GM11168 (cell line): Measurements from ENCODE around the gene OSM.

Experiments
- in situ Hi-C: fragments of 300-500 bp; cut with MboI; formaldehyde crosslinking; loops from one replicate; pipeline ENCODE4 v1.12.0; 2022; ENCODE audit warnings: low sequenced_read_pairs; ENCODE audit not compliant: unreplicated experiment

The OSM gene

DNA sequence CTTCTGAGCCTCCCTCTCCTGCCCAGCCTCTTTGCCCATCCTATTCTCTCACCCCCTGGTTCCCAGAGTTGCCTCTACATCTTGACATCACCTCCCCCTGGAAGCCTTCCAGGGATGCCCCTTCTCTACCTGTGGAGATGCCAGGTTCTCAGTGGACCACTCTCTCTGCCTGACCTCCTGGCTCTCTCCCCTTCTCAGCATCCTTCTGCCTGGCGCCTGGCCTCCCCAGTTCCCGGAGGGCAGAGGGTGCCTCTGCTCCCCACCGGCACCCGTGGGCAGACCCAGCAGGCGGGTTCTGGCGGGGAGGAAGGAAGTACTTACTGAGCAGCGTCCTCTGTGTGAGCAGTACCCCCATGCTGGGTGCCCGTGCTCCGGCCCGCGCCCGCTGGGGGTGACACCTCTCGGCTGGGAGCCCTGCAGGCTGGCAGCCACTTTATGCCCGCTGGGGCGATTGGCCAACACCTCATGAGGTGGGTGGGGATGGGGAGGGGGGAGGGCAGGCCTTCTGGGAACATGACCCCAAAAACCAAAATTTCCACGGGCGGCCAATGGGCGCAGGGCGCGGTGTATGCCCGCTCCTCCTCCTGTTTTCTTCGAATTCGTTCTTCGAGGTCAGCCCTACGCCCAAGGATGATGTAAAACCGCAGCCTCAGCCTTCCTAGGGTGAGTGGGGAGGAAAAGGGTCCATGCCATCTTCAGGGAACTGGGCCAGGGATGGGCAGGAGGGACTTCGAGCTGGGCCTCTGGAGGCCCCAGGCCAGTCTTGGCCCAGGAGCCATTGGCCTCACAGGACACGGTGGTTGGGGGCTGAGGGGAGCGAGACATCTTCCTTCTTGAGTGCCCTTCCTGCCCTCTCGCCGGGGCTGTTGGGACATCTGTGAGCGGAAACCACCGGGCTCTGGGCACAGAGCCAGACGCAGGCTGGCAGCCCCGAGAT lies at the start of gene OSM:
Gene OSM, minus strand, starts transcription at position 407 of the 937 bp plus-strand sequence. Its CDS starts 52 bp downstream, at position 355.
- in situ Hi-C loops: loop anchor here (10.0 kb wide), 1 partner anchor 162 kb away; no protein-coding TSS in a partner anchor

DNA sequence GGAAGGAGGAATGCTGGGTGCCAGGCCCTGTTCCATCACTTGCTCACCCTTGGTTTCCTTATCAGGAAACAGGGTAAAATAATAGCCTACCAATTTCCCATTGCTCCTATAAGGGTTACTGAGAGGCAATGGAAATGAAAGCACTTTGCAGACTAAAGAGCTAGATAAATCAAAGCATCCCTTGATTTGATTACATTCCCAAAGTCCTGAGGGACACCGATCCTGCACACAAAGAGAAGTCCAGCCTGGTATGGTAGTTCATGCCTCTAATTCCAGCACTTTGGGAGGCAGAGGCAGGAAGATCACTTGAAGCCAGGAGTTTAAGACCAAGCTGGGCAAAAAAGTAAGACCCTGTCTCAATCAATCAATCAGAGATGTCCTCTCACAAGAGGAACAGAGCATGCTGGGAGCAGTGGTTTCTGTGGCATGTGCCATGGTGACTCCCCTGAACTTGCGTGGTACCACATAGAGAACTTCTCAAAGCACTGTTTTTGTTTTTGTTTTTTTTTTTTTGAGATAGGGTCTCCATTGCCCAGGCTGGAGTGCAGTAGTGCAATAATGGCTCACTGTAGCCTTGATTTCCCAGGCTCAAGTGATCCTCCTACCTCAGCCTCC lies 49.4 kb upstream of the OSM start:
- in situ Hi-C loops: no loop called here

- in situ Hi-C loops: no loop called here
Observed at GRCh38 chr22:30314915-30315314, 48.3 kb upstream of the OSM start.

GRCh38 chr22:30313527-30314363 lies 47.1 kb upstream of the OSM start:
- in situ Hi-C loops: no loop called here

DNA sequence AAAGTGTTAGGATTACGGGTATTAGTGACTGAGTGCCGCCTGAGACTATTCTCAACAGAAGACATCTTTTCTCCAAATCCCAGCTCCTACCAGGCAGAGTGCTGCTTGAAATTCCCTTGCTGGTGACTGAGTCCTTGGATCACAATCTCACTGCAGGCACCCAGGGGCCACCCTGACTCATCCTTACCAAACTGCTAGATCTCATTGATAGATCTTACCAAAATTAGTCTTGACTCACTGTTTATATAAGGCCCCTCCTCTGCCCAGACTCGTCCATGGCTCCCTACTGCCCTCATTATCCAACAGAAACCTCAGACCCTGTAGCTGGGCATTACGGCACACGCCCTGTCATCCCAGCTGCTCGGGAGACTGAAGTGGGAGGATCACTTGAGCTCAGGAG lies 45.4 kb upstream of the OSM start:
- in situ Hi-C loops: no loop called here

DNA sequence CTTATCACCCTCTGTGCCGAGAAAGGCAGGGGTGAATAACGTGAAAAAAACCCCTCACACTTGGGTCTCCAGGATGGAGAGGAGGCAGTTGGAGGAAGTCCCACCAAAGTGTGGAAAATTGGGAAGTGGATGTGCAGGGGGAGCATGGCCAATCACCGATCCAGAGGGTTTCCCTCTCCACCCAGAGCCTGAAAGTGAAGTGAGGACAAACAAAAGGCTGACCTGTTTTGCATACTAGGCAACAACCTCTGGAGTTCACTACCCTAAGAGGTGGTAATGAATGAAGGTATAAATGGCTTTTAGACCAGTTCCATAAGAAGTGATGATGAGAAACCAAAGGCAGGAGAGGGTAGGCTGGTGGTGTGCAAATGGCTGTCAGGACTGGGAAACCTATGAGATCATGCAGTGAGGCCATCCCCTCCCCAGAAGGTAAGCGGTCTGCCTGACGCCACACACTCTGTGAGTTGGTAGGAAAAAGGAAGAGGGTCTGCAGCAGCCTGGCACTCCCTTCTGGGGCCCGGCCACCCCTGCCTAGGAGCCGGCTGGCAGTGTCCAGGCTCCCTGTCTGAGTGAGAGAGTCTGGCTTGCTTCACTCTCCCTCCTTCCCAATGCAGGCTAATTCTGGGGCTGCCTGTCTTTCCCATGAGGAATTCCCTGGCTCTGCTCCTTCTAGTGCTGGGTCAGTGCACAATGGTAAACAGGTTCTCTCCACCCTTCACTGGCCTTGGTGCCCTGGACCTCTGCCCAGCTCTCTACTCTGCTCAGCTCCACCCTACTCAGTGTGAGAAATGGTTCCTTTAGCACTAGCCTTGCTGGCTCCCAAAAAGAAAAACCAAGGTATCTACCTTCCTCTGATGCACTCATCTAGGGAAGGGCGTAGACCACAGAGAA lies 44.5 kb upstream of the OSM start:
- in situ Hi-C loops: no loop called here

- in situ Hi-C loops: no loop called here
Observed at GRCh38 chr22:30309951-30310741, 43.5 kb upstream of the OSM start.

- in situ Hi-C loops: no loop called here
Observed at GRCh38 chr22:30308518-30309230, 42.0 kb upstream of the OSM start.

DNA sequence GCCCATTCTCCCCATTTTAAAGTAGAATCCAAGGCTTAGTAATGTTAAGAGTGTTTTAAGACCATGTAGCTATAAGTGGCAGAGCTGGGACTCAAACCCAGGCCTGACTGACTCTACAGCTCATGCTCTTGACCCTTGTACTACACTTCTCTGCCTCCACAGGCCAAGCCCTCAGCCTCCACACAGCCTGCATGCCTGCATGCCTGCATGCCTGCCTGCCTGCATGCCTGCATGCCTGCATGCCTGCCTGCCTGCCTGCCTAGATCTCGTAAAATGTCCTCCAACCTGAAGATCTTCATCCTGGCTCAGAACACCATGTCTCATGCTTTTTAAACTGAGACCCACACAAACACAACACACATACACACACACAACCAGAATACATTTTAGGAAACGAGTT lies 41.4 kb upstream of the OSM start:
- in situ Hi-C loops: no loop called here

DNA sequence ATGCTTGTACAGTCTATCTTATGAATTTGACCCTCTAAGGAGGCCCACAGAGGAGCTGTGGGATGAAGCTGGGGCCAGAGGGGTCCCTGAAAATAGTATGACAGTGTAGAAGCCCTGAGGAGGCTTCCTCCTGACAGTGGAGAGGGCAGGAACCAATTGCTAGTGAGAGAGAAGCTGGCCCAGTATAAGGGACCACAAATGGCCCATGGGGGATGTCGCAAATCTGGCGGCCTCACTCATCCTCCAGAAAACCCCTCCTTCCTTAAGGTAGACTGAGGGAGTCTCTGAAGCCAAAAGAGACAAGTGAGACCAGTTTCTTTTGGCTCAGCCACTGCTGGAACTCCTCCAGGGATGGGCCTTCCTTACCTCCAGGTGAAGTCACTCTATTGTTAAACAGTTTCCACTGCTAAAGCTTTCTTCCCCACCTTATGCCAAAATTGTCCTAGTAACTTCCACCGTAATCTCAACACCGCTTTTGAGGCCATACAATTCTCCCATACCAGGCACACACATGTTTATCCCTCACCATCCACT lies 40.5 kb upstream of the OSM start:
- in situ Hi-C loops: no loop called here

DNA sequence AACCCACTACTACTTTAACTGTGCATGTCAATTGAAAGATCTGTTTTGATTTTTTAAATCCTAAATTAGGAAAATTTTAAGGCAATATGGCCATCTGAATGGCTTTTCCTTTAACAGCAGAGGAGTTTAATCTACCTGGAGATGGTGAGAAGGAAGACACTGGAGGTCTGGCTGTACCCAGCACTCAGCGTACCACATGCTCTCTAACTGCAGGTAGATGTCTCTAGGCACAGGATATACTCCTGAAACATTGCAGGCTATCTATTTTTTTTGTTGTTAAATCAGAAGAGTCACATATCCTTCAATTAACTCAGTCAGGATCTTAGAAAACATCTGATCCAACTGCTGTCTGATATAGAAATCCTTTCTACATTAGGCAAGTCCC lies 40.0 kb upstream of the OSM start:
- in situ Hi-C loops: no loop called here

GRCh38 chr22:30305906-30306626 lies 39.4 kb upstream of the OSM start:
- in situ Hi-C loops: no loop called here

DNA sequence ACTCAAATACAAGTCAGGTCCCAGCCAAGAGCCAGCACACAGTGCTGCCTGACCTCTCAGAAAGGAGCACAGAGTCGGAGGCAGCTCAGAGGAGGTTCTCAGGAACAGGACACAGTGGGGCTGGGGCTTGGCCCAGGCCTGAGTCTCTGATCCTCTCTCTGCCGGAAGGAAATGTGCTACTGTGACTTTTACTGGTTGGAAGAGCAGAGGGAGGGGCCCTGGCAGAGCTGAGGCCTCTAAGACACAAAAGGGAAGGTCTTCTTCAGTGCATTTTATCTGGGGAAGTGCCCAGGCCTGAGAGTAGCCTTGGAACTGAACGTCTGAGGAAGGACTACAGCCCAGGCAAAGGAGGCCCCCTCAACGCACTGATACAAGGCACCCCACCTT lies 38.9 kb upstream of the OSM start:
- in situ Hi-C loops: no loop called here

DNA sequence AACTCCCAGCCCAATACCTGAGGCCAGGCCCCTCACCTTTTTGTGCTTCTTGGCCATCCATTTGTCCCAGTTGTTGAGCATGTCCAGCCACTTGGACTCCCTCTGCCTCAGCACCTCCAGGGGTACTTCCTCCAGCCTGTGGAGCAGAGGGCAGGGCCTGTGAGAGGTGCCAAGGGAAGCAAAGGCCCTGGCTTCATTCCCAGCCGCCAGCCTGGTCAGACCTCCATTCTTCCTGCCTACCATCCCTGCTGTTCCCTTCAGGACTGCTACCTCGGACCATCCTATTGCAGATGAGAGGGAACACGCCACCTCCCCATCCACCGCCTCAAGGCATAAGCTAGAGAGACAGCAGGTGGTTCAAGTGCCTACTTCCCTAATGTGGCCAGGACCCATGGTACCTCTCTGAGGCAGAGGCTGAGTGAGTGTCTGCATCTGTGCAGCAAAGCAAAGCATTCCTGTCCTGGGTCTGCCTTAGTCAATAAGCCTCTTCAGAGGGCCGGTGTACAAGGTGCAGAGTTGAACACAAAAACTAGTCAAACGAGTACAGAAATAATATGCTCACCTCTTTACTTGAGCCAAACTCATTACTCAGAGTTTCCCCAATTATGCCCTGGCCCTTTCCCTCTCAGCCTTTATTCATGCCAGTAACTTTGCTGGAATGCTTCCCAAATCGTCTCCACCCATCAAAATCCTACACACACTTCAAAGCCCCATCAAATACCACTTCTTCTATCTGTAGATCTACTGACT lies 38.0 kb upstream of the OSM start:
- in situ Hi-C loops: no loop called here

DNA sequence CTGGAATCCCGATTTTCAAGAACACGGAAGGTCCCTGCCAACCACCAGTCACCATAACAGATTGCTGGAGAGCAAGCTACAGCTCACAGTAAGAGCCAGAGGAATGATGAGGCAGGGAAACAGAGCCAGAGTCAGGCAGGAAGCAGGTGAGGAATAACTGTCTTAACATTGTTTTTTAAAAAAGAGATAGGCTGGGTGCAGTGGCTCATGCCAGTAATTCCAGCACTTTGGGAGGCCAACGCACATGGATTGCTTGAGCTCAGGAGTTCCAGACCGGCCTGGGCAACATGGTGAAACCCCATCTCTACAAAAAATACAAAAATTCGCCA lies 36.1 kb upstream of the OSM start:
- in situ Hi-C loops: no loop called here

- in situ Hi-C loops: no loop called here
Observed at GRCh38 chr22:30301995-30302809, 35.6 kb upstream of the OSM start.
